ENCODE results near the gene UMPS. TPM values are rescaled to one million over a fixed set of nuclear protein-coding genes. Genes with fewer than 3 reads are reported as not detected.
A peak's percentile ranks its signal among the peaks of the same experiment; 100 is the strongest.
"Not testable (repeated sequence)": the region's sequence is repeated elsewhere in the genome, so short reads cannot be mapped to it uniquely, and the experiment has no call there.

Gene UMPS
- total RNA-seq, 1 donor from 2014 or later = 19.4 TPM

GRCh38 chr3:124731760-124732159 lies 1.5 kb downstream of the UMPS start:
- H3K9me3 Mint-ChIP-seq (ENCODE audit: low read depth) = no peaks in the 10 kb centered on the region
- H3K27ac Mint-ChIP-seq (ENCODE audit: unreplicated experiment) = no peak overlapping the region
- TF ChIP-seq CTCF (IDR thresholded peaks at IDR 0.05) = no peak
- DNase-seq (ENCODE audit: low spot score) = no peak
- H3K4me1 Mint-ChIP-seq (ENCODE audit: low read depth) = peaks cover 33% of the 10 kb centered on the region
- peaks cover 3% of the 10 kb centered on the region for H3K36me3 Mint-ChIP-seq (ENCODE audit: low read depth)
- H3K4me3 Mint-ChIP-seq (ENCODE audit: unreplicated experiment) = peak overlapping the region; percentile 19
- no peaks in the 10 kb centered on the region for H3K27me3 Mint-ChIP-seq (ENCODE audit: low read depth)

DNA sequence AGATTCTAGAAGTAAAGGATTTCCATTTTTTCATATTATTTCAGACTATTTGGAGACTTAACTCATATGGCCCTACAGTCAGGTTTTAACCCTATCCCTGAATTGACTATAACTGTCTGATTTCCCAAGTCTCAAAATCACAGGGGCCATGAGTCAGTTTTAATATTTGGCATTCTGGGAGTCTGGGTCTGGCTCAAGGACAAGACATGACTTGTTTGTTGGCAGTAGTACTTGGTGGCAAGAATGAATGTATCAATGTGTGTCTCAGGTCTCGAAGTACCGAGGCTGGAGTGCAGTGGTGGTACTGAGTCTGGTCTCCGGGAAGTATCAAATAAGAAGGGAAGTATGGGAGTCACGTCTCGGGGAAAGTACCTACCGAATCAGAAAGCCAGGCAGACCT lies 10.8 kb downstream of the UMPS start:
- Mint-ChIP-seq H3K27ac (ENCODE audit: unreplicated experiment) (no peak overlapping the region), H3K36me3 (ENCODE audit: low read depth) (peaks cover 27% of the 10 kb centered on the region), H3K27me3 (ENCODE audit: low read depth) (no peaks in the 10 kb centered on the region), H3K4me1 (ENCODE audit: low read depth) (peaks cover 9% of the 10 kb centered on the region), H3K9me3 (ENCODE audit: low read depth) (no peaks in the 10 kb centered on the region), H3K4me3 (ENCODE audit: unreplicated experiment) (no peak overlapping the region)
- no peak for DNase-seq (ENCODE audit: low spot score)
- no peak for TF ChIP-seq CTCF (IDR thresholded peaks at IDR 0.05)

GRCh38 chr3:124745756-124746155 lies 15.5 kb downstream of the UMPS start:
- H3K9me3 Mint-ChIP-seq (ENCODE audit: low read depth) = no peaks in the 10 kb centered on the region
- H3K4me1 Mint-ChIP-seq (ENCODE audit: low read depth) = peaks cover 9% of the 10 kb centered on the region
- no peak for TF ChIP-seq CTCF (IDR thresholded peaks at IDR 0.05)
- no peak for DNase-seq (ENCODE audit: low spot score)
- no peak overlapping the region for H3K27ac Mint-ChIP-seq (ENCODE audit: unreplicated experiment)
- H3K27me3 Mint-ChIP-seq (ENCODE audit: low read depth) = no peaks in the 10 kb centered on the region
- peaks cover 11% of the 10 kb centered on the region for H3K36me3 Mint-ChIP-seq (ENCODE audit: low read depth)
- H3K4me3 Mint-ChIP-seq (ENCODE audit: unreplicated experiment) = no peak overlapping the region

- Mint-ChIP-seq H3K9me3 (ENCODE audit: low read depth) (no peaks in the 10 kb centered on the region), H3K27ac (ENCODE audit: unreplicated experiment) (no peak overlapping the region), H3K36me3 (ENCODE audit: low read depth) (peaks cover 8% of the 10 kb centered on the region), H3K4me3 (ENCODE audit: unreplicated experiment) (no peak overlapping the region), H3K27me3 (ENCODE audit: low read depth) (no peaks in the 10 kb centered on the region), H3K4me1 (ENCODE audit: low read depth) (peaks cover 9% of the 10 kb centered on the region)
- no peak for TF ChIP-seq CTCF (IDR thresholded peaks at IDR 0.05)
- DNase-seq (ENCODE audit: low spot score) = no peak
Observed at GRCh38 chr3:124747111-124747981, 17.1 kb downstream of the UMPS start.

DNA sequence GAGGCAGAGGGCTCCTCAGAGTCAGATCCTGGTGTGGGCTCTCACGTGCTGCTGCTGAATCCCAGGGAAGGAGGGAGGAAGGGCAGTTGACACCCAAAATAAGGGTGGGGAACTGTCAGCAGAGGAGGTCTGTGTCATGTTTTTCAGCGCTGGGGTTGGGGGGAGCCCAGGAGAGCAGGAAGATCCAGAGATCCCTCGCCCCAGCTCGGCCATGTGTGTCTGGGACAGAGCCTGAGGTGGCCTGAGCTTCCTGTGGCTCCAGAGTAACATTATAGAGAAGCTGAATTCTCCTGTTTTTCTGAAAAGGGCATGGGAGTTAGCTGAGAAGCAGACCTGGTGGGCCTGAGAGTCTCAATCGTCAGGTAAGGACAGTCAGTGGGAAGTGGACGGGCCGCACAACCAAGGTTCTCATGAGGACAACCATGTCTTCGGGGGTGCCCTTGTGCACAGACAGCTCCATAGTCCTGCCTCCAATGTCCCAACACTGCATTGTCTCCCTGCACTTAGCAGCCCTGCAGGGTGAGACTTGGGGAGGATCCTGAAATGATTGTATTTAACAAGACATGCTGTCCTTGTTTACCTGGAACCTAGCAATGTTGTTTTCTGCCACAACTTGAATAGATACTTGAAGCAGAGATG lies 18.4 kb downstream of the UMPS start:
- Mint-ChIP-seq H3K27ac (ENCODE audit: unreplicated experiment) (no peak overlapping the region), H3K4me1 (ENCODE audit: low read depth) (peaks cover 9% of the 10 kb centered on the region), H3K9me3 (ENCODE audit: low read depth) (no peaks in the 10 kb centered on the region), H3K4me3 (ENCODE audit: unreplicated experiment) (no peak overlapping the region), H3K27me3 (ENCODE audit: low read depth) (no peaks in the 10 kb centered on the region), H3K36me3 (ENCODE audit: low read depth) (peaks cover 5% of the 10 kb centered on the region)
- TF ChIP-seq CTCF (IDR thresholded peaks at IDR 0.05) = no peak
- no peak for DNase-seq (ENCODE audit: low spot score)

DNA sequence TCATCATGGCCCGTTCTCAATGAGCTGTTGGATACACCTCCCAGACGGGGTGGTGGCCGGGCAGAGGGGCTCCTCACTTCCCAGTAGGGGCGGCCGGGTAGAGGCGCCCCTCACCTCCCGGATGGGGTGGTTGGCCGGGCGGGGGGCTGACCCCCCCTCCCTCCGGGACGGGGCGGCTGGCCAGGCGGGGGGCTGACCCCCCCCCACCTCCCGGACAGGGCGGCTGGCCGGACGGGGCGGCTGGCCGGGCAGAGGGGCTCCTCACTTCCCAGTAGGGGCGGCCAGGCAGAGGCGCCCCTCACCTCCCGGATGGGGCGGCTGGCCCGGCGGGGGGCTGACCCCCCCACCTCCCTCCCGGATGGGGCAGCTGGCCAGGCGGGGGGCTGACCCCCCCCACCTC lies 19.6 kb downstream of the UMPS start:
- not testable (repeated sequence) for H3K27ac Mint-ChIP-seq (ENCODE audit: unreplicated experiment); H3K4me3 Mint-ChIP-seq (ENCODE audit: unreplicated experiment); DNase-seq (ENCODE audit: low spot score); H3K4me1 Mint-ChIP-seq (ENCODE audit: low read depth); H3K9me3 Mint-ChIP-seq (ENCODE audit: low read depth); H3K27me3 Mint-ChIP-seq (ENCODE audit: low read depth); H3K36me3 Mint-ChIP-seq (ENCODE audit: low read depth)

Data from chondrocyte (in vitro differentiated cells).